ENCODE results near the gene PLA2G4A.

The PLA2G4A gene

GRCh38 chr1:186842547-186842946 lies 13.8 kb downstream of the PLA2G4A start:
- no peak for DNase-seq (ENCODE audit: low spot score)

GRCh38 chr1:186843226-186843625 lies 14.5 kb downstream of the PLA2G4A start:
- DNase-seq (ENCODE audit: low spot score): no peak
- no peak for TF ChIP-seq CTCF (IDR thresholded peaks at IDR 0.05; ENCODE audit: extremely low read depth, missing control alignments)

More at GRCh38 chr1:186842547-186842946, 13.8 kb downstream of the PLA2G4A start:
- TF ChIP-seq CTCF (IDR thresholded peaks at IDR 0.05; ENCODE audit: extremely low read depth, missing control alignments): no peak

GRCh38 chr1:186843931-186844330 lies 15.2 kb downstream of the PLA2G4A start:
- no peak for TF ChIP-seq CTCF (IDR thresholded peaks at IDR 0.05; ENCODE audit: extremely low read depth, missing control alignments)
- no peak for DNase-seq (ENCODE audit: low spot score)

GRCh38 chr1:186845576-186846210 lies 16.9 kb downstream of the PLA2G4A start:
- DNase-seq (ENCODE audit: low spot score): no peak
- no peak for TF ChIP-seq CTCF (IDR thresholded peaks at IDR 0.05; ENCODE audit: extremely low read depth, missing control alignments)

DNA sequence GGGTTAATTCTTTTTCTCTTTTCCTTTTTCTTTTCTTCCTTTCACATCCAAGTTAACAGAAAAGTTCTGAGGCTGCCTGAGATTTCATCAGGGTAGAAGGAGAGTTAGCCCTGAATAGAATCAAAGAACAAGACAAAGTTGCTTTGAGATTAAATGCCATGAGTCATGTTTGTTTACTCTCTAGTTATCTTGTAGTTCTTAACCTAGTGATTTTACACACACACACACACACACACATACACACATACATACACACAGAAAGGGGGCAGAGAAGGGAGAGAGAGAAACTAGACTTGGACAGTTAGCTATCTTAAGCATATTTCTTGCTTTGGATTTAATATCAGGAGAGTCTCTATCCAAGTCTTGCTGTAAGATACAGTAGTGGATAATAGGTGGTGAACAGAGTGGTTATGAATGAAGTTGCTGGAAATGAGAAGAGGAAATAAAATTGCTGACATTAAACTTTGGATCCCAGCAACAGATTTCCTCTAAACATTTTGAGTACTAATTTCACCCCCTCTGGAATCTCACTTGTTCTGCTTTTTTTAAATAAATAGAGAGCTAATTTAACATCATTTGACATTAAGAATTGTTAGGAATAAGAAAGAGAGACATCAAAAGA lies 19.9 kb downstream of the PLA2G4A start:
- no peak for TF ChIP-seq CTCF (IDR thresholded peaks at IDR 0.05; ENCODE audit: extremely low read depth, missing control alignments)
- no peak for DNase-seq (ENCODE audit: low spot score)

- DNase-seq (ENCODE audit: low spot score): no peak
- TF ChIP-seq CTCF (IDR thresholded peaks at IDR 0.05; ENCODE audit: extremely low read depth, missing control alignments): no peak
Observed at GRCh38 chr1:186849271-186849671, 20.5 kb downstream of the PLA2G4A start.

DNA sequence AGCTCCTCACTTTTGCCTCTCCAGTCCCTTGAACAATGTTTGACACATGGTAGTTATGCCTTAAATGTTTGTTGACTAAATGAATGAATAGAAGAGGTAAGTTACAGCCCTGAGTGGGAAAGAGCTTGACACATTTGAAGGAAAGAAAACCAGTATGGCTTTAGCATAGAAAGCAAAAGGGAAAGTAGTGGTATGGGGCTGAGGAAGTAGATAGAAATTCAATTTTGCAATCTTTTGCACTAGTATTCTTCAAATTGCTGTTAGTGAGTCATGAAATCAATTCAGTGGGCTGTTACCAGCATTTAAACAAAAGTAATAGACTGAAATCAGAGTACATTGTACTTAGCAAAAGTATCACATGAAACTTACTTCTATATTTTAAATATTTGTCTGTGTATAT lies 21.1 kb downstream of the PLA2G4A start:
- no peak for TF ChIP-seq CTCF (IDR thresholded peaks at IDR 0.05; ENCODE audit: extremely low read depth, missing control alignments)
- DNase-seq (ENCODE audit: low spot score): no peak

Measured in GM20000 (cell line).